ENCODE measurements around the gene MYRF. TPM values are rescaled to one million over a fixed set of nuclear protein-coding genes. Genes with fewer than 3 reads are reported as not detected.

MYRF gene
- total and polyA plus RNA-seq, 9 of the 15 experiments (the other 6 are each of a cell fraction or from before 2014, with no cell fraction given), result 2.3 to 25.8 (median 7.1) TPM

- peak; percentile 80 for TF ChIP-seq PKNOX1 (IDR thresholded peaks at IDR 0.05)
- TF ChIP-seq KLF13 (tag; IDR thresholded peaks at IDR 0.05; ENCODE audit: borderline replicate concordance, low read depth), result peak; percentile 43; the same call in 1 of the 2 replicates
- peak; percentile 93 for TF ChIP-seq ELF2 (CRISPR knock-in tag; IDR thresholded peaks at IDR 0.05)
- no peak for TF ChIP-seq NR2C2 (CRISPR knock-in tag; IDR thresholded peaks at IDR 0.05)
- peak; percentile 95 for TF ChIP-seq NR2C2 (tag; IDR thresholded peaks at IDR 0.05)
- no peak for TF ChIP-seq SP2 (IDR thresholded peaks at IDR 0.05; ENCODE audit: extremely low read depth, low read depth, low read length, poor library complexity, severe bottlenecking)
- TF ChIP-seq CTCF (IDR thresholded peaks at IDR 0.05 in 2 of 3, conservative IDR thresholded peaks at IDR 0.05 in 1 of 3; ENCODE audit: insufficient read depth in 2 of 3, low read depth in 1 of 3, low read length in 3 of 3), result no peak
- TF ChIP-seq ZNF507 (tag; conservative IDR thresholded peaks at IDR 0.05), result no peak
- TF ChIP-seq GTF3C2 (IDR thresholded peaks at IDR 0.05; ENCODE audit: borderline replicate concordance, extremely low read depth, insufficient read length), result no peak
- 0 out of 2 replicates have a peak, but pooled peaks have one; percentile 44 for TF ChIP-seq SMAD4 (CRISPR knock-in tag; conservative IDR thresholded peaks at IDR 0.05)
- no peak for TF ChIP-seq BRCA1 (IDR thresholded peaks at IDR 0.05)
- TF ChIP-seq BRCA1 (CRISPR knock-in tag; IDR thresholded peaks at IDR 0.05), result no peak
- TF ChIP-seq ZFX (CRISPR knock-in tag; IDR thresholded peaks at IDR 0.05), result peak; percentile 71
- TF ChIP-seq CEBPG (CRISPR knock-in tag; IDR thresholded peaks at IDR 0.05), result 0 out of 2 replicates have a peak, but pooled peaks have one; percentile 19
- no peak for TF ChIP-seq CEBPG (tag; conservative IDR thresholded peaks at IDR 0.05 in 1 of 2, IDR thresholded peaks at IDR 0.05 in 1 of 2)
- TF ChIP-seq ZC3H11A (IDR thresholded peaks at IDR 0.05; ENCODE audit: low read depth, low read length), result no peak
- peak; percentile 97 for TF ChIP-seq CHD1 (IDR thresholded peaks at IDR 0.05; ENCODE audit: low read length)
- TF ChIP-seq RBM22 (IDR thresholded peaks at IDR 0.05; ENCODE audit: low read depth, low read length, poor library complexity, severe bottlenecking), result peak; percentile 42
- TF ChIP-seq POLR2AphosphoS5 (IDR thresholded peaks at IDR 0.05; ENCODE audit: control insufficient read depth, insufficient read depth, low read depth, low read length), result peak; percentile 70
Measured at GRCh38 chr11:61792310-61793082, 40.1 kb downstream of the MYRF start, which contains the start of the genes FEN1 and TMEM258 (continued).

Data from K562 (cell line).